Mesodermal cell (in vitro differentiated cells): ENCODE data around the gene SAMD8.
"Not testable (repeated sequence)": the region's sequence is repeated elsewhere in the genome, so short reads cannot be mapped to it uniquely, and the experiment has no call there.

Experiments
- H3K27ac ChIP-seq: 2 replicates; pipeline ENCODE4 v1.7.0; 2013; ENCODE audit warnings: mild to moderate bottlenecking, low read depth, low read length, moderate library complexity; ENCODE audit not compliant: severe bottlenecking
- H3K36me3 ChIP-seq: 2 replicates; pipeline ENCODE4 v1.7.1; 2013; ENCODE audit warnings: mild to moderate bottlenecking, low read length, moderate library complexity; ENCODE audit not compliant: control insufficient read depth, insufficient read depth
- H3K4me1 ChIP-seq: one replicate; pipeline ENCODE4 v1.7.1; 2013; ENCODE audit warnings: mild to moderate bottlenecking, low read length; ENCODE audit not compliant: insufficient read depth, control insufficient read depth, poor library complexity, severe bottlenecking
- H3K4me3 ChIP-seq: 2 replicates; pipeline ENCODE4 v1.7.0; 2013; ENCODE audit warnings: low read length, control low read depth, mild to moderate bottlenecking; ENCODE audit not compliant: insufficient read depth, poor library complexity, severe bottlenecking; ENCODE audit errors: extremely low read depth
- H3K9me3 ChIP-seq: 2 replicates; pipeline ENCODE4 v1.7.1; 2013; ENCODE audit warnings: mild to moderate bottlenecking, low read length, moderate library complexity; ENCODE audit not compliant: control insufficient read depth
- WGBS, 2 experiments: methylation state at CpG; one replicate each; pipeline ENCODE4 v1.1.5; 2013; ENCODE audit warnings: missing lambda C conversion rate in 2 of 2; ENCODE audit not compliant: insufficient coverage in 2 of 2; 5-methylcytosine and 5-hydroxymethylcytosine counted together

SAMD8 gene

DNA sequence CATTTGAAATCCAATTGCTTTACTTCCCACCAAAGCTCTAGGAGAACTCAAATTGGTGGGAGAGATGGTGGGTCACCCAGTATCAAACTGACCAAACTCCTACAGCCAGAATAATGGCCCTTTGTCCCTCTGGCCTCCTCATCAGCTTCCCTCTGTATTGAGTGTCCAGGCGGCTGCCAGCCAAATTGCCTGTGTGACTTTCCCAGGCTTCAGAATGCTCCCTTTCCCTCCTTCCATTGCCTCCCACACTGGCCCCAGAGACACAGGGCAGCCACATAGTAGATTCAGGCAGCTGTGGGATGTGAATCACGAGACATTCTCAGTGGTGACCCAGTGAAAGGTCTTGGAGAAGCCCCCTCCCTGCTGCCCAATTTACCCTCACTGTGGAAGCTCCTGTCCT lies 86.5 kb downstream of the SAMD8 start:
- Histone ChIP-seq H3K36me3 (no peaks in the 10 kb centered on the region), H3K4me3 (no peak overlapping the region), H3K27ac (no peak overlapping the region), H3K4me1 (peaks cover 2% of the 10 kb centered on the region), H3K9me3 (no peaks in the 10 kb centered on the region)
- 70 to 93% methylated on average over 1 to 2 of the region's 2 CpGs for WGBS, 2 experiments

GRCh38 chr10:75199949-75200348 lies 88.5 kb downstream of the SAMD8 start:
- not testable (repeated sequence) for H3K36me3 ChIP-seq, H3K4me1 ChIP-seq, H3K27ac ChIP-seq, H3K4me3 ChIP-seq, H3K9me3 ChIP-seq
- WGBS, 2 experiments, result 92 to 95% methylated on average over 2 to 5 of the region's 6 CpGs

DNA sequence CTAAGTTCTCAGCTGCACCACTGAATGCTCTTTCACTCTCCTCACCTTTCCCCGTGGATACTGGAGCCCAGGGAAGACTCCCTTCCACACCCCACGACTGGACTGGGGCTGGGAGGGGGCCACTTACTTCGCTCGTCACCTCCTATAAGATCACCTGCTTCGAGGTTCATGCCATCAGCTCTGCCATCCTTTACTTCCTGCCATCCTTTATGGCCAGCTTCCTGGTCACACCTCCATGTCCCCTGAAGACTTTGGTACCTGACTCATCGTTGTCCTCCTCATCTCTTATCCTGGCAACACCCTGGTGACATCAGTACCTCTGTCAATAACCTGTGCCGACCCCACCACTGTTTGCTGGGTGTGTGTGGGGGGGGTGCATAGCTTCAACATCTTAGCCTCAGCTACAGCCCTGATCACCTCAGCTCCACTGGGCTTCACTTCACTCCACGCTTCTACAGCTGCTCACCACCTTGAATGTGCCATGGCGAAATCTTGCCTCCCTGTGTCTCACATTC lies 90.4 kb downstream of the SAMD8 start:
- Histone ChIP-seq H3K36me3 (no peaks in the 10 kb centered on the region), H3K4me3 (no peak overlapping the region), H3K27ac (no peak overlapping the region), H3K9me3 (no peaks in the 10 kb centered on the region), H3K4me1 (peaks cover 8% of the 10 kb centered on the region)
- WGBS, 2 experiments, result 92% methylated on average over 7 to 8 of the region's 9 CpGs

DNA sequence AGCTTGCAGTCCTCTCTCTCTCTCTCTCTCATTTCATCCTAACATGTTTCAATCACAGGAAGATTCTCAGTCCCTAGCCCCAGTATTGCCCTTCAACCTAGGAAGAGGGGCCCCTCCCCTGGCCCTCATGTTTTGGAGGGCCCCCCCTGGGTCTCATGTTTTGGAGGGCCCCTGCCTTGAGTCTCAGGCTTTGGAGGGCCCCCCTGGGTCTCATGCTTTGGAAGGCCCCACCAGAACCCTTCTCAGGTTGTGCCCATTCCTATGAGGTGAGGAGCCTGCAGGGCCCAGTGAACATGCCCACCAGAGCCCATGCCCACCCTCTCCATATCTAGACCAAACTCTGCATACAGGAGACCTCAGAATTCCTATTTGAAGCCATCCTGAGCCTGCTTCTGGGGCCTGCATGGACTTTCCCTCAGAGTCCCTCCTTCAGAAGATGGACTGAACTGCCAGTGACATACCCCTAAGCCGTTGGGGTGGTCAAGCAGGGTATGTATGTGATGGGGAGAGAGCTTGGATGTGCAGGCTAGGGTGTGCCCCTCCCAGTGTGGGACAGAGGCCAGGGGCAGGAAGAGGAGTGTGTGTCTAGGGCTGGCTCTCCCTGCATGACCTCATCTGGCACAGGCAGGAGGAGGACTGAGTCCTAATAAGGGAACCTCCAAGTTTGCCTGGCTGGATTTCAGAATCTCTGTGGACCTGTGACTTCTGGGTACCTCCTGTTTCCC lies 91.0 kb downstream of the SAMD8 start:
- no peak overlapping the region for H3K27ac ChIP-seq

DNA sequence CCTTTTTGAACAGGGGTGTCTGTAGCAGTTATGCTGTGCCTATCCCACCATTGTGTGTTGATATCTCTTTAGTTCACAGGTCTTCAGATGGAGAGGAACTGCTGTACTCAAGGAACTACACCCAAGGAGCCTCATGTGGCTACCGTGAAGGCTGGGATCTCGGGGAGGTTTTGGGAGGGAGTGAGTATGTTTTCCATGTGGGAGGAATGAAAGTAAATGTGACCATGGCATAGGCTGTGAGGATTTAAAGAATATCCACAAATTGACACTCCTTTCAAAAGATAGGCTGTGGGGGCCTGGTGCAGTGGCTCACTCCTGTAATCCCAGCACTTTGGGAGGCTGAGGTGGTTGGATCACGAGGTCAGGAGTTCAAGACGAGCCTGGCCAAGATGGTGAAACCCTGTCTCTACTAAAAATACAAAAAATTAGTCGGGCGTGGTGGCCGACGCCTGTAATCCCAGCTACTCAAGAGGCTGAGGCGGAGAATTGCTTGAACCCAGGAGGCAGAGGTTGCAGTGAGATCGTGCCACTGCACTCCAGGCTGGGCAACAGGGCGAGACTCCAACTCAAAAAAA lies 91.7 kb downstream of the SAMD8 start:
- WGBS, 2 experiments, result 91 to 97% methylated on average over 7 to 9 of the region's 11 CpGs
- peaks cover 16% of the 10 kb centered on the region for H3K4me1 ChIP-seq
- H3K4me3 ChIP-seq, H3K9me3 ChIP-seq, H3K27ac ChIP-seq, H3K36me3 ChIP-seq: not testable (repeated sequence)

More for the DNA sequence above, 91.0 kb downstream of the SAMD8 start:
- no peak overlapping the region for H3K4me3 ChIP-seq
- 100% methylated on average over 1 of the region's 1 CpG for WGBS, 2 experiments
- peaks cover 10% of the 10 kb centered on the region for H3K4me1 ChIP-seq
- no peaks in the 10 kb centered on the region for H3K36me3 ChIP-seq
- H3K9me3 ChIP-seq, result no peaks in the 10 kb centered on the region

DNA sequence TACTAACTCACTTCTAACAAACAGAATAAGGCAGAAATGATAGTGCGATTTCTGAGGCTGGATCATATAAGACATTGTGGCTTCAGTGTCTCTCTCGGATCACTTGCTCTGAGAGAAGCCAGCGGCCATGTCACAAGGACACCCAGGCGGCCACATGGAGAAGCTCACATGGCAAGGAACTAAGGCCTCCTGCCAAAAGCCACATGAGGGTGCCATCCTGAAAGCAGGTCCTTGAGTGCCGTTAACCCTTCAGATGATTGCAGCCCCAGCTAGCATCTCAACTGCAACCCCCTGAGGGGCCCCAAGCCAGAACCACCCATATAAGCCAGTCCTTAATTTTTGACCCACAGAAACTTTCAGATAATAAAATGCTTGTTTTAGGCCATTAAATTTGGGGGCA lies 92.3 kb downstream of the SAMD8 start:
- peaks cover 16% of the 10 kb centered on the region for H3K4me1 ChIP-seq
- H3K9me3 ChIP-seq, result no peaks in the 10 kb centered on the region
- H3K36me3 ChIP-seq, result no peaks in the 10 kb centered on the region
- no peak overlapping the region for H3K27ac ChIP-seq
- 89 to 91% methylated on average over 4 to 5 of the region's 5 CpGs for WGBS, 2 experiments
- no peak overlapping the region for H3K4me3 ChIP-seq

DNA sequence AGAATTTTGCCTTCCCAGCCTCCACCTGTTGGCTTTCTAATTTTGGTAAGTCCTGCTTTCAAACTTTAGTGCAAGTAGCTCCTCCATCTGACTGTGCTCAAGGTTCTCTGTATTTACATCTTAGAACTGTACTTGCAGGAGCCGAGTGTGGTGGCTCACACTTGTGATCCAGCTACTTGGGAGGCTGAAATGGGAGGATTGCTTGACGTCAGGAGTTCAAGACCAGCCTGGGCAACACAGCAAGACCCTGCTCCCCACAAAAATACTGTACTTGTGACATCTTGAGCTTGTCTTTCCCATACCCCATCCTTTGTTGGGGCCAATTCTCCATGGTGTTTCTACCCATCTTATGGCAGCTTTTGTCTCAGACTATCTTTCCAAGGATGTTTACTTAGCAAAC lies 94.5 kb downstream of the SAMD8 start:
- Histone ChIP-seq H3K36me3 (no peaks in the 10 kb centered on the region), H3K9me3 (no peaks in the 10 kb centered on the region), H3K27ac (no peak overlapping the region), H3K4me3 (no peak overlapping the region), H3K4me1 (peaks cover 23% of the 10 kb centered on the region)
- 75 to 100% methylated on average over 1 to 2 of the region's 2 CpGs for WGBS, 2 experiments

GRCh38 chr10:75206638-75207037 lies 95.2 kb downstream of the SAMD8 start:
- not testable (repeated sequence) for H3K36me3 ChIP-seq
- WGBS, 2 experiments, result 88 to 89% methylated on average over 12 to 14 of the region's 14 CpGs

GRCh38 chr10:75207079-75207856 lies 95.8 kb downstream of the SAMD8 start:
- peaks cover 24% of the 10 kb centered on the region for H3K4me1 ChIP-seq
- no peak overlapping the region for H3K27ac ChIP-seq
- H3K36me3 ChIP-seq, result peaks cover 8% of the 10 kb centered on the region
- 43 to 52% methylated on average over 9 to 11 of the region's 13 CpGs for WGBS, 2 experiments
- H3K9me3 ChIP-seq, result no peaks in the 10 kb centered on the region
- H3K4me3 ChIP-seq, result no peak overlapping the region

More at GRCh38 chr10:75206638-75207037, 95.2 kb downstream of the SAMD8 start:
- not testable (repeated sequence) for H3K4me3 ChIP-seq, H3K9me3 ChIP-seq, H3K27ac ChIP-seq
- peaks cover 23% of the 10 kb centered on the region for H3K4me1 ChIP-seq

DNA sequence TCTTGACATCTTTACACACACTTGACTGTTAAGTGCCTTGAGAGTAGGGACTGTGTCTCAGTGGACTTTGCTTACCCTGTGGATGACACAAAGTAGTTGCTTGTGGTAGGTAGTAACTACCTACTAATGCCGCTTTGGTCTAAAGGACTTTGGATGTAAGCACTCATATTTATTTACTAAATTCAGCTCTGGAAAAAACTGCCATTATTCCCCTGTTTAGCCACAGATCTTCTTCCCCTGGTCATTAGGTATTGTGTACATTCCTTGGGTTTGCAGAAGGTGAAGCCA lies 96.3 kb downstream of the SAMD8 start:
- Histone ChIP-seq H3K27ac (no peak overlapping the region), H3K4me1 (peaks cover 29% of the 10 kb centered on the region), H3K4me3 (no peak overlapping the region), H3K9me3 (no peaks in the 10 kb centered on the region), H3K36me3 (peaks cover 13% of the 10 kb centered on the region)
- WGBS, 2 experiments, result no CpG with 5 or more reads among the region's 1 CpG
